Mesenteric fat pad (tissue), 1 donor: ENCODE measurements around the gene TFB1M. TPM values are rescaled to one million over a fixed set of nuclear protein-coding genes. Genes with fewer than 3 reads are reported as not detected.
"Not testable (repeated sequence)": the region's sequence is repeated elsewhere in the genome, so short reads cannot be mapped to it uniquely, and the experiment has no call there.

Experiments
- DNase-seq: peaks from one replicate; pipeline ENCODE4 v3.0.0-alpha.2; 2020; ENCODE audit warnings: low spot score
- total RNA-seq: library from RNA; stranded (reverse); fragmentation: NEBNext Ultra II Directional; extraction: Animal tissue kit (Norgen Biotek cat#: 25700); gene quantifications from one replicate; pipeline ENCODE4 v1.2.1, GENCODE V29; 2021
- donor health status: DM: yes; HTN: yes; CAD: no.

The TFB1M gene
- total RNA-seq, 1 donor from 2014 or later = 12.5 TPM

DNA sequence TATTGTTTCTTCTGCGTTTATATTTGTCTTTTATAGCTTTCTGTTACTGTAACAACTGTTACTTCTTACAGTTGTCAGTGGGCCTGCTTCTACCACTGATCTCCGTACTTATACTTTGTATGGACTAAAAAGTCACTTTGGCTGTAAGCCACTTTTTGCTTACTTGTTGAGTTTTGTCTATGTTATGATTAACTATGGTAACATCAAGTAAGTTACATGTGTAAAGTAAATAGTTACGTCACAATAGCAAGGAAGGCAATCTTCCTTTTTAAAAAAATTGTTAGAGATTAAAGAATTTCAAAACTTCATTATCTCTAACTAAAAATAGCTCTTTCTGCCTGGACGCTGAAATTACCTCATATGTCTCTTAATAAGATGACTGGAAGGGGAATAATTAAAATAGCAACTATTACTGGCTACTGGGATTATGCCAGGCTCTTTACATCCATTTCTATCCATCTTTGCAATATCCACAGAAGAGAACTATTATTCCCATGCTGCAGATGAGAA, 10.9 kb downstream of the TFB1M start:
- DNase-seq = no peak

DNA sequence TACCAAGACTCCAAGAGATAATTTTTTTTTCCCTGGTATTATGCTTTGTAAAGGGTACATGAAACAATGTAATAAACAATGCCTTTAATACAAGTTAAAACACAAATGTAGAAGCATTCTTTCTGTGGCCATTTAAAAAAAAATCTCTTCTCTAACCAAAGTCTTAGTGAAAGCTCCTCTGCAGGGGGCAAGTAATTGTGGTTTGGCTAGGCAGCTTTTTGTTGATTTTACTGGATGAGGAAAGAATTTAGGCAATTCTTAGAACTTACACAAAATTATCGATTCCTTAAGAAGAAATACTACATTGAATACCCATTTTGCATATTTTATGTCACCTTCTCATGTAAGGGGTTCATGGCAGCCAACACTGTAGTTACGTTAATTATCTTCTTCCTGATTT, 12.4 kb downstream of the TFB1M start:
- DNase-seq = no peak

DNA sequence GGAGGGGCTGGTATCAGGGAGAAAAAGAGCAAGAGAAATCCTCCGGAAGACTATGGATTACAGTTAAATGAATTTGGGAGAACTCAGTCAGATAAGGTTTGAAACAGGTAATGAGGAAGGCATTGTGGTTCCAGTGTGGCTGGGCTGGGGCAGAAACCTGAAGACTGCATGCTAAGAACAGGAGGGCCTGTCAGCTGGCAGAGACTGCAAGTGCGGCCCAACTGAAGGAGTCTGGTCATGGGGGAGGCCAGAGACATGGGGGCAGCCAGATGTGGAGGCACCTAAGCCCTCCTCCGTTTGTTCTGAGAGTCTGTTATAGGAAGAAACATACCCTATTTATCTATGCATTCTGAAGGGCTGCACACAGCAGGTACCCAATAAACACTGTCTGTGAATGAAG, 16.6 kb downstream of the TFB1M start:
- no peak for DNase-seq

DNA sequence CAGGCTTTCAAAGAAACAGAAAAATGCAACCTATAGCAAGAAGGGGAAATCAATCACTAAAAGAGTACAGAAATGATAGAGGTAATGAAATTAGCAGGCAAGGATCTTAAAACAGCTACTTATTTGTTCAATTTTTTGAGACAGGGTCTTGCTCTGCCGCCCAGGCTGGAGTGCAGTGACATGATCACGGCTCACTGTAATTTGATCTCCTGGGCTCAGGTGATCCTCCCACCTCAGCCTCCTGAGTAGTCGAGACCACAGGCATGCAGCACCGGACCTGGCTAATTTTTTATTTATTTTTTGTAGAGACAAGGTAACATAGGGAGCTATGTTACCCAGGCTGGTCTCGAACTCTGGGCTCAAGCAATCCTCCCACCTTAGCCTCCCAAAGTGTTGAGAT, 21.6 kb downstream of the TFB1M start:
- DNase-seq = no peak

DNA sequence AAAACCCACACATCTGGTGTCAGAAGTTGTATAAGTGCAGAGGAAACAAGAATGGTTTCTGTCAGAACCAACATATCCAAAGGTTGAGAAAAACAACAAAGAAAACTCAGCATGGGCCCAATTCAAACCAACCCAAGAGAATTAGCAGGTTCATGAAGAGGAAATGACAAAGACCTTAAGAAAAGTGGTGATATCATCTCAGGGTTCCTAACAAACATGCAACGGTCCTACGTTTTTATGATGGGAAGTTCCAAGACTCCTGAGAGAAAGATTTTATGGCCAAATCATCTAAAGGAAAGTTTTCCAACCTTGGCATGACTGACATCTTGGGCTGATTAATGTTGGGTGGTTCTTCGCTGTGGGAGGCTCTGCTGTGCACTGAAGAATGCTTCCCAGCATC, 23.0 kb downstream of the TFB1M start:
- no peak for DNase-seq

DNA sequence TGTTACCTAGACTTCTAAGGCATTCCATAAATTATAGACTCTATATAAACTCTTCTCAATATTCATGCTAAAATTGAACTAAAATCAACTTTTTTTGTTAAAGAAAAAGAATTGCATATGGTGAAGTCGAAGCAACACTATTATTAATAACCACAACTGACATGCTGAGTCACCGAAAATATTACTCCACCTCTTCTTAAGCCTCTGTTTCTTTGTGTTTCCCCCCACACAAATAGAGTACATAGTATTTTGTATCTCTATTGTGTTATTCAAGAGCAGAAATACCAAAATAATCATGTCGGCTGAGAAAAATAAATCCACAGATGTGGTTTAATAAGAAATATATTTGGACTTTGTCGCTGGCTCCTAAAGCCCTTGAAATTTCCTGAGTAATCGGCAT, 23.8 kb downstream of the TFB1M start:
- DNase-seq = no peak

DNA sequence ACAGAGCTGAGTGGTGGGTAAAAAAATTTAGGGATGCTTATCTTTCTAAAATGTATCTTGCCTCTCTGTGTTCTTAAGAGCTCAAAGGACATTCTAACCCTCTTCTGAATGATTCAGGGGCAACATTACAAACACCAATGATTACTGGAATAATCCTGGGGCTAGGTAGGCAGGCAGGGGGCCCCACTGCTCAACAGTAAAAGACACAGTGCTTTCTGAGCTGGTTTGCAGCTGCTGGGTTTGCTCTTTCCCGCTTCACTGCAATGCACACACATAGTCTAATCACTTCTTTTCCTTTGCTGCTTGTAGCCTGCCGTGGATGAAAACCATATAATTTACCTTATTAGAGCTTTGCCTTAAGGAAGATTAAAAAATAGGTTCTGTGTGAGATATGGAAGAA, 26.5 kb downstream of the TFB1M start:
- DNase-seq = no peak

DNA sequence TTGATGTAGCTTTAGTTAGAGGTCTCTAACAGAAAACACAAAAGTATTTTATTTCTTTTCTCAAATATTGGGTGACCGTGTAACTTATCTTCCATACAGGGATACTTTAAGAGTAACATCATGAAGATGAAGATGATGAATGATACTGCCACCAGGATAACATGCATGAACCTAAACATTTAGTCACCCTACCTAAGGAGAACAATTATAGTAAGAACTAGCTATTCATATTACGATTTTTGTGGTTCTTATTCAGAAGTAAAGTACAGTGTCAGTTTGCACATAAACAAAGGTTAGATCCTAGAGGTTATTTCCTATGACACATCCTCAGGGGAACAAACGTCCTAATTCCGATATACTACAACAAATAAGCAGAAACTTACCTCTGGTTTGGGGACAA, 29.5 kb downstream of the TFB1M start:
- no peak for DNase-seq

DNA sequence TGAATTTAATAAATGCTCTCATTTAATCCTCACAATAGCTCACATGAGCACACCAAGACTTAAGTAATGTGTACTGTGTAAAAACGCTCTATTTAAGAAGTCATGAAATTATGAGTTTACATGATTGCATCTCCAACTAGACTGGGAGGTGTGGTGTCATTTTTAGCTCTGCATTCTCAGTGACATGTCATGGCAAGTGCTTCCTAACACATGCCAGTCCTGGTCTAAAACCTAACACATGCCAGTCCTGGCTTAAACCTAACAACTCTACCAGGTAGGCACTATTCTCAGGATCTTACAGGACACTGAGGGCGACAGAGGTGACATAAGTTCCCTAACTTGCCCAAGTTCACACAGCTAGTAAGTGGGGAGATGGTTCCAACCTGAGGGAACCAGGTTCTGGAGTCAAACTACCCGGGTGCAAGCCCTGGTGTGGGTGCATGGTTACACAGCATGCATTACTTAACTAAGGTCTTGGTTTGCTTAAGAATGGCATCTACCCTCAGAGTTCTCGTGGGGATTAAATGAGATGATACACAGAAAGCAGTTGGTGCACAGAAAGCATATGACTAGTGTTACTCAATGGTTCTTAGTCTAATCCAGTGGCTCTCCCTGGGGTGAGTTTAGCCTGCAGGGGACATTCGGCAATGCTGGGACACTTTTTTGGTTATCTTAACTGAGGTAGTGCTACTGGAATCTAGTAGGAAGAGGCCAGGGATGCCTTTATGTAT, 35.8 kb downstream of the TFB1M start:
- DNase-seq = no peak

DNA sequence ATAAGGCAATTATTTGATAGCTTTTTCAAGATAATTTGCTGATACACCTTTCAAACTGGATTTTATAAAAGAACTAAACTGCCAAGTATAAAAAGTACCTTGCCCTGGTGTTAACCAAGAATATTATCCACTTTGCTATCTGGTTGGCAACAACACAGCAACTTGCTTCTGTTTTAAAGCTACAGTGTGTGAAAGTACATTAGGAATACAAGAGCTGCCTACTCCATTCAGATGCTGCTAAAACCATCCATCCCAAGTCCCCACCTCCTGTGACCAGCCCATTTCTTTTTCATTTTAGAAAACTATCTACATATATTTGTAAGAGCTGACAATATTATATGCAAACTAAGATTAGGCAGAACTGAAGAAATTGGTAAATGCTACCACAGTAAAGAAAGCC, 37.6 kb downstream of the TFB1M start:
- DNase-seq = no peak

DNA sequence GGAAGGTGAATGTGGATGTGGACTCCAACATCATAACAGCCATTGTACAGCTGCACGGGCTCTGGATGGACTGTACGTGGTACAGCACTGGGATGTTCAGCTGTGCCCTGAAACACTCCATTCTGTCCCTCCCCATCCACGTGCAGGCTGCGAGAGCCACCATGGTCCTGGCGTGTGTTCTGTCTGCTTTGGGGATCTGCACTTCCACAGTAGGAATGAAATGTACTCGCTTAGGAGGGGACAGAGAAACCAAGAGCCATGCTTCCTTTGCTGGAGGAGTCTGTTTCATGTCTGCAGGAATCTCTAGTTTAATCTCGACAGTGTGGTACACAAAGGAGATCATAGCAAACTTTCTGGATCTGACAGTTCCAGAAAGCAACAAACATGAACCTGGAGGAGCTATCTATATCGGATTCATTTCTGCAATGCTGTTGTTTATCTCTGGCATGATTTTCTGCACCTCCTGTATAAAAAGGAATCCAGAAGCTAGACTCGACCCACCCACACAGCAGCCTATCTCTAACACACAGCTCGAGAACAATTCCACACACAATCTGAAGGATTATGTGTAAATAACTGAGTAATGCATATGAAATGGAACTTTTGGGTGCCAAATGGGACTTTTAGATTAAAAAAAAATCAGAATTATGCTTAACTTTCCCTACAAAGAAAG, 38.3 kb downstream of the TFB1M start:
- no peak for DNase-seq

DNA sequence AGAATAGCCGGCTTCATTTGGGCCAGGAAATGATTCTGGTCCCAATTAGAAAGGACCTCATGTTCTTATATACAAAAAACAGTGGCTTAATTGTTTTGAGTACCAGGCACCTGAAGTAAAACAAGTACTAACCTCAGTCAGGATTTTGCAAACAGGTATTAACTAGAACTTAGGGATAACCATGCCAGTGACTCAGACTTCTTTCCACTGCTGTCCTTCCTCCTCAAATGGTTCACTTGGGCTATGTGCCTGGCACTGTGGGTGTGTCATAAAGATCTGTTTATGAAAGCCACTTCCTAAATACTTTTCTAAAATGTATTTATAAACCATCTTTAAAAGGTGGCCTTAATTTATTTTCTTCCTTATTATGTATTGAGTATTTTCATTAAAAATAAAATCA, 39.8 kb downstream of the TFB1M start:
- no peak for DNase-seq

DNA sequence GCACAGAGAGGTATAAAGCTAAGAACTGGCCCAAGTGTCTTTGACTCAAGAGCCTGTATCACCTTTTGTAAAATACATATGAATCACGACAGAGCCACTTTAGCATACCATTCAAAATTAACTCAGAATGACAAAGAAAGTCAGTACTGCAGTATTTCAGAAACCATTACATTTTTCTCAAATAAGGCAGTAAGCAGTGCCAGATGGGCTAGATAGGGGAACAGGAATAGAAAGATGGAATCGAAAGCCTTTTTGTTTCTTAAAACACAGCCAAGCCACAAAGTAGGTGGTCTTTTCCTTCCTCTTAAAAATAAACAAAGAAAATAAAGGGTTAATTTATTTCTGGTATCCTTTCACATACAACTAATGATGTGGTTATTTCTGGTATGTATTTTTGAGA, 40.2 kb downstream of the TFB1M start:
- no peak for DNase-seq

DNA sequence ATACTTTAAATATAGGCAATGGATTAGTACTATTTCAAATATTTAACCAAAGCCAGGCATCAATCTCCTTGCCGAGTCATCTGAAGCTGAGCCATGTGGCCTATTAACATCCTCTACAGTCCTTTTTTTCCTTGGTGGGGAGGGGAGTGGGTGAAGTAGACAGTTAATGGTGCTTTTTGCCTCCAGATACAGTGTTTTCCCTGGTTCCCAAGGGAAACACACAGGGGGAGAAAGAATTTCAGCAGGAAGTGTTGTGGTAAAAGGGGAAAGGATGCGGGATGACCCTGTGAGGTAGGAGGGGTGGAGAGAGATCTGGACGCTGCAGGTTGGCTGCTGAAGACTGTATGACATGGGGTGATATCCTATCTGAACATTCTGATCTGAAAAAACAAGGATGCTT, 40.9 kb downstream of the TFB1M start:
- DNase-seq = no peak

DNA sequence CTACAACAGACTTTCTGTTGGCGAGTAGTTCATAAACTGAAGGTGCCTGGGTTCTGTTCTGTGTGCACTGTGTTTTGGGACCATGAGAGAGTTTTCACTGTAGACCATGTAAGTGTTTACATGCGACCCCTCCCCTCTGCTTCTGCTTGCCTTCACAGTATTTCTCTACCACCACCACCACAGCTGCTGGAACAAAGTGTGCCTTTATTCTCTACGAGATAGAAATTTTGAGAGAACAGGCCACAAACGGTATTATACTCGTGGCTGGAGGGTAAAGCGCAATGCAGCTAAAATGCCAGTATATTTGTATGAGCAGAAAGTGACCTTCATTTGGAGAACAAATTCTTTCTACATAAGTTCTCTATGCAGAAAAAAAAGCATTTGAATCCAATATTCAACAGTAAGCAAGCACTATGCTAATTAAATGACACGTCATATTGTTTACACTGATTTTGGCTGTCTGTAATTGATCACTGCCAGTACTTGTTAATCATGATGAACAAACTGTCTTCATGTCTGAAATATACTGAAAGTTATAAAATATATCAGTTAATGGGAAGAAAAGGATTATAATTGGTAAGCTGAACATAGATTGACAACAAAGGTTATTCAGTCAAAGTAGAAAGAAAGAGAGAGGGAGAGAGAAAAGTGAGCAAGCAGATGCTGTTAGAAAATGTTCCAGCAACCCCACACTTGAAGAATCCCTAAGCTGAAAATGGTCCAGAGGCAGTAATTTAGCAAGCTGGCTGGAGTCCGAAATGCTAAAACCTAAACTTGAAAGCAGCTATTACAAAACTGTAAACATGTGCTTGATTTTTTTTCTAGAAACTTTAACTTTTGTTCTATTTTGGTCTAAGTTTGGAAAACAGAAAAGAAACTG, 41.7 kb downstream of the TFB1M start:
- no peak for DNase-seq

DNA sequence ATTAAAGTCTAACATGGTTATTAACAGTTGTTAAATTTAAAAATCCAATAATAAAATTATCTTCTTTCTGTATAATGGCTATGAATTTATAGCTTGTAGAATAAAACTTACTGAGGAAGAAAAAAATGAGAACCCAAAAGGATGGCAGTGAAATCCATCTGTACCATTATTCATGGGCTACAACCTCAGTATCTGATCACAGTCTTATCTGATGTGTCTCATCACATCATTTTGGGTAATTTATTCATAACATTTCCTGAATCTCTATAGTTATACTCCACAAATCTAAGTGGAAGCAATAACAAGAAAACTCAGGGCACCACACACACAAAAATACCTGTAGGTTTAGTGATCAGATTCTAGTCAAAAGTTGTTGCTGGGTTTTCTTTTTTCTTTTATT, 43.1 kb downstream of the TFB1M start:
- DNase-seq = no peak

DNA sequence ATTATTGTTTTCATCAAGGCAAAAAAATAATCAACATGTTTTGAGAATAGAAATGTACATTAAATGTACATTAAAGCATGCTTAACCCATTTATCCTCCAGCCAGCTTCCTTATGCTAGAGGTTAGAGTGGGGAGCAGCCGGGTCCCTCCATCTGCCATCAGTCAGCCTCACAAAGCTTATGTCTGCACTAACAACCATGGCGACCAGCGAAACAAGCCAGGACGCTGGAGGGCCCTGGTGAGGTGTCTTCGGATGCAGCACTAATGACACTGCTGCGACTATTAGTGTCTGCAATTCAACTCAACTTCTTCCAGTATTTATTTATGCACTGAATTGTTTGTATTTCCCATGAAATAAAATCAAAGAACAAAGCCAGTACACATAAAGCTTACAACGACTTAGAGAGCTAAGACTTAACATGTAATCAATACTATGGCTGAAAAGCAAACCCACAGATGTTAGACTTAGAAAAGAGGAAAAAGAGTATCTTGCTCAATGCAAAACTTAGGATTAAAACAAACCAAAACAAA, 43.7 kb downstream of the TFB1M start:
- DNase-seq = no peak

DNA sequence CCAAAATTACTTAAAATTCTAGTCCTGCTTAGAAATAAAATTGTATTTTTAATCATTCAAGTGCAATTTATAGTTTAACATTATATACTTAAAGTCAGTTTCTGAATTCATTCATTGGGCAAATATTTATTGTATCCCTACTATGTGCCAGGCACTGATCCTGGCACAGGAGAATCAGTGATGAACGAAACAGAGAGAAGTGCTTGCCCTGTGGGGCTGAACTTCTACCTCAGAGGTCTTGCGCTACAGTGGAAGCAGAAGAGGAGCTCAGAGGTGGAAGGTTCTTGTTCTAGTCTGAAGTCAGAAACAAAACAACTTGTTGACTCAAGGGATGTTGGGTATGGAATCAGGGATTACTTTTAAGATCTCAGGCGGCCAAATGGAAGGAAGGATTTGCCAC, 44.5 kb downstream of the TFB1M start:
- DNase-seq = no peak

DNA sequence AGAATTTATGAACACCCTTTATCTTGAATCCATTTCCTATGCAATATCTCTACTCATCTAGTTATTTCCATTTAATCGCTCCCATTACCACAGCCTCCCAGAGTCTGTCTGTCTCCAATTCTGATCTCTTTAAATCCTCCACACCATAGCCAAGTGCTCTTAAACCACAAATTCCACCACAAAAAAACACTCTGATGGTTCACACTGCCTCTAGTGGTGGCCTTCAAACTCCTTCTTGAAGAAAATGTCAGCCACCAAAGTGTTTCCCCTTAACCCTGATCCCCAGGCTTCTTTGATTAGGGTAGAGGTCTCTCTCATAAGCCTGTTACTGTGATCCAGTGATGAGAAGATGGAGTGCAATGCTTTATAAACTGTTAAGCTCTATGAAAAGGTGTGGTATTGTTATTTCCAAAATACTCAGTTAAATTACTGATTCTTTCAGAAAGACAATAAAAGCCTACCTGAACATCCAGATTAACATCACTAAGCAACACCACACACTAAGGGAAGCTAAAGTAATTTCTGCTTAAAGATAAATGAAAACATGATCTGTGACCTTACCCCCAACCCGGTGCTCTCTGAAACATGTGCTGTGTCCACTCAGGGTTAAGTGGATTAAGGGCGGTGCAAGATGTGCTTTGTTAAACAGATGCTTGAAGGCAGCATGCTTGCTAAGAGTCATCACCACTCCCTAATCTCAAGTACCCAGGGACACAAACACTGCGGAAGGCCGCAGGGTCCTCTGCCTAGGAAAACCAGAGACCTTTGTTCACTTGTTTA, 46.0 kb downstream of the TFB1M start:
- not testable (repeated sequence) for DNase-seq

DNA sequence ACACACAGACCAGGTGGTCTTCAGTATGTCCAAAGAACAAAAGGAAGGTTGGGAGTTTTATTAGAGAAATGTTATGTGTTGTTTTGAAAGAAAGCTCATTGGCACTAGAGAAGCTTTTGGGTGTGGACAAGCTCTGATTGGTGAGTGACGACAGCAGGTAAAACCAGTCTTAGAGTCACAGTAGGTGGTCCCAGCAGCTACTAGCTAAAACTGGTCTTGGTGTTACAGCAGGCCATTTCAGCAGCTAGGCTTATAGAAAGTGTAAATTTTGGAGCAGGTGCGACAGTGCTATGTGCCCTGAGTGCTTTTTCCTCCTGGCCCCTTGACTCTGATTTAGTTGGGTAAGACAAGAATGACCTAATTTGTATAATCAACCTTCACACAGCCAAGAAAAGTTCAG, 46.9 kb downstream of the TFB1M start:
- no peak for DNase-seq
